GM12892 (cell line): ENCODE measurements around the gene ARHGEF25.

Source experiments
- POLR2AphosphoS5 ChIP-seq: IDR thresholded peaks from 2 replicates; pipeline ENCODE4 v1.6.1; 2011; ENCODE audit warnings: low read depth, low read length, control low read depth
- TAF1 ChIP-seq: IDR thresholded peaks from 2 replicates; pipeline ENCODE4 v1.6.1; 2011; ENCODE audit warnings: low read depth, mild to moderate bottlenecking, control low read depth, low read length, borderline replicate concordance

GRCh38 chr12:57629897-57630471 lies 18.7 kb downstream of the ARHGEF25 start:
- TF ChIP-seq TAF1, result no peak
- TF ChIP-seq POLR2AphosphoS5, result no peak
